Thoracic aorta (tissue), 2 donors: ENCODE results near the gene SHISA4. TPM values are rescaled to one million over a fixed set of nuclear protein-coding genes. Genes with fewer than 3 reads are reported as not detected.

ENCODE experiments used
- ATAC-seq: fragments of 150-250 bp; one replicate; pipeline ENCODE4 v1.8.0; 2017; ENCODE audit warnings: low read depth; ENCODE audit not compliant: insufficient number of reproducible peaks, low FRiP score
- DNase-seq: peaks from one replicate; pipeline ENCODE4 v3.0.0-alpha.2; 2020; ENCODE audit warnings: low spot score
- H3K27ac ChIP-seq, 2 donors: fragments of 200-600 bp; sonication (generic); 1 replicate in 1 of 2; 2 replicates in 1 of 2; pipeline ENCODE4 v1.5.1; 2016; ENCODE audit warnings: mild to moderate bottlenecking in 2 of 2, moderate library complexity in 2 of 2
- H3K27me3 ChIP-seq: fragments of 200-600 bp; sonication (generic); replicated peaks from 2 replicates; pipeline ENCODE4 v1.6.0; 2016; ENCODE audit warnings: mild to moderate bottlenecking; ENCODE audit not compliant: insufficient read depth
- H3K36me3 ChIP-seq: fragments of 200-600 bp; sonication (generic); one replicate; pipeline ENCODE4 v1.5.1; 2016
- H3K4me1 ChIP-seq, 2 donors: fragments of 200-600 bp; sonication (generic); 1 replicate in 1 of 2; 2 replicates in 1 of 2; pipeline versions ENCODE4 v1.5.1 to v1.6.0; 2016; ENCODE audit warnings: low read depth in 2 of 2, mild to moderate bottlenecking in 1 of 2; ENCODE audit not compliant: control insufficient read depth in 1 of 2
- H3K4me3 ChIP-seq: fragments of 200-600 bp; sonication (generic); 2 replicates; pipeline ENCODE4 v1.5.1; 2016; ENCODE audit warnings: mild to moderate bottlenecking
- H3K9me3 ChIP-seq: fragments of 200-600 bp; sonication (generic); 2 replicates; pipeline ENCODE4 v1.5.1; 2016
- CTCF ChIP-seq: fragments of 200-600 bp; sonication (generic); IDR thresholded peaks from one replicate; pipeline ENCODE4 v1.5.1; 2019; ENCODE audit warnings: antibody characterized with exemption
- total RNA-seq, 2 donors: library from RNA; depleted of rRNA; stranded (reverse); fragments of >200 nt; gene quantifications; one replicate each; pipeline versions ENCODE4 v1.1.0 to v1.2.3, GENCODE V29; 2016

The SHISA4 gene
- total RNA-seq, 2 donors from 2014 or later, result 38.9 to 115 TPM

- Histone ChIP-seq H3K36me3 (peaks cover 61% of the 10 kb centered on the region), H3K27ac (no peak overlapping the region), H3K27me3 (no peaks in the 10 kb centered on the region), H3K9me3 (no peaks in the 10 kb centered on the region), H3K4me1 (no peaks in the 10 kb centered on the region), H3K4me3 (no peak overlapping the region)
- ATAC-seq (no peak), DNase-seq (no peak)
- TF ChIP-seq CTCF, result no peak
These were observed 18.3 kb upstream of the SHISA4 start for GRCh38 chr1:201870397-201870796.

GRCh38 chr1:201874672-201875071 lies 14.0 kb upstream of the SHISA4 start:
- peaks cover 0 to 9% of the 10 kb centered on the region in 2 donors for H3K4me1 ChIP-seq
- no peak for ATAC-seq
- peaks cover 38% of the 10 kb centered on the region for H3K36me3 ChIP-seq

GRCh38 chr1:201876148-201876818 lies 12.4 kb upstream of the SHISA4 start:
- Histone ChIP-seq H3K4me1 (peaks cover 0 to 9% of the 10 kb centered on the region in 2 donors), H3K9me3 (no peaks in the 10 kb centered on the region), H3K36me3 (peaks cover 25% of the 10 kb centered on the region), H3K27ac (no peak overlapping the region), H3K27me3 (no peaks in the 10 kb centered on the region), H3K4me3 (no peak overlapping the region)
- ATAC-seq (no peak), DNase-seq (no peak)
- peak; percentile 37 for TF ChIP-seq CTCF

More at GRCh38 chr1:201874672-201875071, 14.0 kb upstream of the SHISA4 start:
- no peak for DNase-seq
- Histone ChIP-seq H3K9me3 (no peaks in the 10 kb centered on the region), H3K27me3 (no peaks in the 10 kb centered on the region), H3K4me3 (no peak overlapping the region), H3K27ac (no peak overlapping the region)
- TF ChIP-seq CTCF, result no peak

- DNase-seq (no peak), ATAC-seq (no peak)
- Histone ChIP-seq H3K4me1 (peaks cover 6 to 16% of the 10 kb centered on the region in 2 donors), H3K27ac (peak overlapping the region; percentile 45 to 46), H3K27me3 (no peaks in the 10 kb centered on the region), H3K4me3 (no peak overlapping the region), H3K36me3 (peaks cover 8% of the 10 kb centered on the region), H3K9me3 (no peaks in the 10 kb centered on the region)
- peak; percentile 72 for TF ChIP-seq CTCF
These were observed 10.8 kb upstream of the SHISA4 start for GRCh38 chr1:201877877-201878401.

GRCh38 chr1:201880928-201881571 lies 7.6 kb upstream of the SHISA4 start:
- ATAC-seq, result no peak
- Histone ChIP-seq H3K9me3 (no peaks in the 10 kb centered on the region), H3K4me3 (no peak overlapping the region), H3K36me3 (no peaks in the 10 kb centered on the region), H3K4me1 (peaks cover 38 to 47% of the 10 kb centered on the region in 2 donors), H3K27ac (no peak overlapping the region), H3K27me3 (no peaks in the 10 kb centered on the region)
- DNase-seq, result no peak
- TF ChIP-seq CTCF, result no peak
